H1 (cell line): ENCODE results near the gene ANGPTL2. TPM values are rescaled to one million over a fixed set of nuclear protein-coding genes. Genes with fewer than 3 reads are reported as not detected.

Source experiments
- CTCF ChIA-PET: fragments of 300-600 bp; sonication (Branson Sonifier 250); formaldehyde crosslinking; loops from one replicate; lab custom pipeline; 2021; ENCODE audit not compliant: partially characterized antibody; lab: Charles Lee
- POLR2A ChIA-PET: fragments of 300-600 bp; sonication (Branson Sonifier 250); formaldehyde crosslinking; loops from one replicate; lab custom pipeline; 2021; ENCODE audit warnings: inconsistent platforms; ENCODE audit not compliant: partially characterized antibody; lab: Charles Lee
- DNase-seq, 2 experiments: peaks; one replicate each; pipeline versions ENCODE4 v3.0.0 to v3.0.0-alpha.2; 2010 to 2022; ENCODE audit warnings: low spot score in 2 of 2, low read depth in 1 of 2, mixed read lengths in 1 of 2
- FAIRE-seq: peaks from 2 replicates; lab custom pipeline; 2011; peaks lifted over from hg19 to GRCh38; lab: Jason Lieb, UNC
- H2AFZ ChIP-seq: 2 replicates; pipeline ENCODE4 v1.8.1; 2012; ENCODE audit warnings: low read length, inconsistent platforms
- H2AK5ac ChIP-seq: 2 replicates; pipeline ENCODE4 v1.6.1; 2013; ENCODE audit warnings: low read depth, low read length
- H2BK120ac ChIP-seq: replicated peaks from 2 replicates; pipeline ENCODE3; 2013; ENCODE audit warnings: low read depth, low read length, inconsistent platforms
- H2BK12ac ChIP-seq: 2 replicates; pipeline ENCODE4 v1.6.1; 2013; ENCODE audit warnings: low read depth, low read length
- H2BK15ac ChIP-seq: 2 replicates; pipeline ENCODE4 v1.6.1; 2013; ENCODE audit warnings: low read length
- H2BK20ac ChIP-seq: 2 replicates; pipeline ENCODE4 v1.6.1; 2013; ENCODE audit warnings: low read length
- H2BK5ac ChIP-seq: 2 replicates; pipeline ENCODE4 v1.6.1; 2013; ENCODE audit warnings: low read depth, low read length
- H3K14ac ChIP-seq: 2 replicates; pipeline ENCODE4 v1.6.1; 2013; ENCODE audit warnings: inconsistent platforms; ENCODE audit not compliant: insufficient read length
- H3K18ac ChIP-seq: 2 replicates; pipeline ENCODE4 v1.6.1; 2013; ENCODE audit warnings: low read length; ENCODE audit errors: extremely low read depth
- H3K23ac ChIP-seq: 2 replicates; pipeline ENCODE4 v1.6.1; 2013; ENCODE audit warnings: inconsistent platforms; ENCODE audit not compliant: insufficient read length
- H3K23me2 ChIP-seq: 2 replicates; pipeline ENCODE4 v1.6.1; 2013; ENCODE audit warnings: low read depth, low read length
- H3K27ac ChIP-seq: 2 replicates; pipeline ENCODE4 v1.6.1; 2011; ENCODE audit warnings: low read depth, low read length, inconsistent platforms
- H3K27me3 ChIP-seq, 4 experiments: replicated peaks in 1 of 4; 1 replicate in 1 of 4; 2 replicates in 3 of 4; pipeline versions ENCODE4 v1.6.1 to v1.8.1; 2011 to 2013; ENCODE audit warnings: low read length in 3 of 4, mild to moderate bottlenecking in 3 of 4, inconsistent platforms in 2 of 4, mixed read lengths in 2 of 4, moderate library complexity in 1 of 4; ENCODE audit not compliant: control insufficient read depth in 3 of 4, insufficient read depth in 3 of 4; ENCODE audit errors: extremely low read depth in 1 of 4
- H3K36me3 ChIP-seq, 4 experiments: 2 replicates each; pipeline versions ENCODE4 v1.6.1 to v1.8.1; 2011 to 2013; ENCODE audit warnings: mild to moderate bottlenecking in 4 of 4, low read length in 3 of 4, moderate library complexity in 2 of 4, control low read depth in 1 of 4, inconsistent platforms in 1 of 4; ENCODE audit not compliant: insufficient read depth in 4 of 4, control insufficient read depth in 2 of 4
- H3K4ac ChIP-seq: replicated peaks from 2 replicates; pipeline ENCODE3; 2013; ENCODE audit warnings: low read length, low read depth, mixed read lengths, inconsistent platforms; ENCODE audit not compliant: insufficient read length
- H3K4me1 ChIP-seq, 4 experiments: replicated peaks in 1 of 4; 1 replicate in 1 of 4; 2 replicates in 3 of 4; pipeline versions ENCODE4 v1.6.1 to v1.8.1; 2011 to 2013; ENCODE audit warnings: low read length in 3 of 4, inconsistent platforms in 2 of 4, mixed read lengths in 1 of 4; ENCODE audit not compliant: insufficient read depth in 4 of 4, control insufficient read depth in 3 of 4
- H3K4me2 ChIP-seq, 2 experiments: 2 replicates each; pipeline versions ENCODE4 v1.6.1 to v1.8.1; 2011 to 2013; ENCODE audit warnings: low read depth in 2 of 2, low read length in 2 of 2, control low read depth in 1 of 2, inconsistent platforms in 1 of 2, mild to moderate bottlenecking in 1 of 2; ENCODE audit not compliant: insufficient read depth in 1 of 2
- H3K4me3 ChIP-seq, 4 experiments: fragments of 200-600, 300-600 bp in 1 of 4; sonication (generic), shearing (Covaris generic), sonication (Bioruptor Twin) in 1 of 4; 2 replicates each; pipeline versions ENCODE4 v1.5.1 to v1.8.1; 2011 to 2016; ENCODE audit warnings: low read length in 4 of 4, low read depth in 3 of 4, control low read depth in 2 of 4, inconsistent platforms in 2 of 4, mild to moderate bottlenecking in 2 of 4, mixed read lengths in 1 of 4, moderate library complexity in 1 of 4; ENCODE audit not compliant: insufficient read depth in 2 of 4; ENCODE audit errors: extremely low read depth in 1 of 4
- H3K56ac ChIP-seq: replicated peaks from 2 replicates; pipeline ENCODE3; 2013; ENCODE audit warnings: low read depth, mild to moderate bottlenecking, mixed read lengths, low read length, inconsistent platforms; ENCODE audit not compliant: insufficient read length
- H3K79me1 ChIP-seq: 2 replicates; pipeline ENCODE4 v1.6.1; 2013; ENCODE audit warnings: low read depth, low read length, control low read depth
- H3K79me2 ChIP-seq, 2 experiments: 2 replicates each; pipeline versions ENCODE4 v1.6.1 to v1.8.1; 2012 to 2013; ENCODE audit warnings: low read length in 2 of 2, mild to moderate bottlenecking in 2 of 2, inconsistent platforms in 1 of 2; ENCODE audit not compliant: insufficient read depth in 2 of 2, control insufficient read depth in 1 of 2
- H3K9ac ChIP-seq, 4 experiments: replicated peaks in 1 of 4; 1 replicate in 1 of 4; 2 replicates in 3 of 4; pipeline versions ENCODE4 v1.6.1 to v1.8.1; 2011 to 2013; ENCODE audit warnings: low read depth in 3 of 4, low read length in 3 of 4, control low read depth in 2 of 4, mild to moderate bottlenecking in 2 of 4, moderate library complexity in 2 of 4, inconsistent platforms in 1 of 4; ENCODE audit errors: extremely low read depth in 1 of 4
- H3K9me3 ChIP-seq, 2 experiments: 2 replicates each; pipeline versions ENCODE4 v1.6.1 to v1.8.1; 2012 to 2013; ENCODE audit warnings: mild to moderate bottlenecking in 2 of 2, moderate library complexity in 2 of 2, control low read depth in 1 of 2, inconsistent platforms in 1 of 2, low read depth in 1 of 2, low read length in 1 of 2, mixed read lengths in 1 of 2; ENCODE audit not compliant: insufficient read depth in 2 of 2
- H4K20me1 ChIP-seq, 2 experiments: replicated peaks in 1 of 2; 2 replicates each; pipeline versions ENCODE3 to v1.8.1; 2011 to 2013; ENCODE audit warnings: inconsistent platforms in 2 of 2, low read length in 2 of 2, mild to moderate bottlenecking in 1 of 2; ENCODE audit not compliant: insufficient read depth in 2 of 2, control insufficient read depth in 1 of 2
- H4K5ac ChIP-seq: 2 replicates; pipeline ENCODE4 v1.6.1; 2013; ENCODE audit warnings: low read length, low read depth, mixed read lengths, inconsistent platforms; ENCODE audit not compliant: insufficient read length
- H4K8ac ChIP-seq: 2 replicates; pipeline ENCODE4 v1.8.0; 2013; ENCODE audit warnings: mild to moderate bottlenecking, moderate library complexity, low read length, inconsistent platforms; ENCODE audit not compliant: insufficient read depth; ENCODE audit errors: extremely low read depth
- H4K91ac ChIP-seq: replicated peaks from 2 replicates; pipeline ENCODE3; 2013; ENCODE audit warnings: low read length, mixed read lengths, inconsistent platforms; ENCODE audit not compliant: insufficient read length
- BACH1 ChIP-seq: IDR thresholded peaks from 2 replicates; pipeline ENCODE4 v1.6.1; 2012; ENCODE audit warnings: low read length, improper control_type of control experiment
- BCL11A ChIP-seq, 2 experiments: IDR thresholded peaks; one replicate each; pipeline ENCODE4 v1.6.1; 2011; ENCODE audit warnings: low read depth in 2 of 2, low read length in 2 of 2, mild to moderate bottlenecking in 2 of 2
- CHD2 ChIP-seq: IDR thresholded peaks from 2 replicates; pipeline ENCODE4 v1.6.1; 2012; ENCODE audit warnings: low read length, improper control_type of control experiment
- CTBP2 ChIP-seq: IDR thresholded peaks from 2 replicates; pipeline ENCODE4 v1.7.0; 2011; ENCODE audit warnings: borderline replicate concordance, mild to moderate bottlenecking, moderate library complexity, mixed read lengths, low read length; ENCODE audit not compliant: insufficient read depth, insufficient read length
- KDM5A ChIP-seq: fragments of 200-600 bp; IDR thresholded peaks from 2 replicates; pipeline ENCODE4 v1.7.1; 2012; ENCODE audit warnings: mild to moderate bottlenecking, low read length, inconsistent platforms, mixed read lengths
- MAX ChIP-seq: IDR thresholded peaks from 2 replicates; pipeline ENCODE4 v1.6.1; 2012; ENCODE audit warnings: inconsistent platforms
- NRF1 ChIP-seq: IDR thresholded peaks from 2 replicates; pipeline ENCODE4 v1.6.1; 2011; ENCODE audit warnings: mild to moderate bottlenecking, low read depth, low read length, improper control_type of control experiment
- RFX5 ChIP-seq: IDR thresholded peaks from 2 replicates; pipeline ENCODE4 v1.6.1; 2011; ENCODE audit warnings: low read depth, low read length, improper control_type of control experiment, borderline replicate concordance
- RNF2 ChIP-seq: fragments of 200-900, 300-1000 bp; sonication (generic); IDR thresholded peaks from 2 replicates; pipeline ENCODE4 v1.7.1; 2016; ENCODE audit warnings: borderline replicate concordance, low read depth, mild to moderate bottlenecking, antibody characterized with exemption, low read length; ENCODE audit not compliant: poor library complexity, severe bottlenecking; ENCODE audit errors: missing control alignments
- SIX5 ChIP-seq: IDR thresholded peaks from 2 replicates; pipeline ENCODE4 v1.6.1; 2011; ENCODE audit warnings: mild to moderate bottlenecking, low read depth, low read length
- ZNF274 ChIP-seq: IDR thresholded peaks from 2 replicates; pipeline ENCODE4 v1.7.0; 2012; ENCODE audit warnings: low read length, borderline replicate concordance; ENCODE audit errors: extremely low read depth
- WGBS, 2 experiments: shearing (Covaris generic) in 1 of 2; methylation state at CpG; one replicate each; pipeline versions ENCODE4 v1.1.6 to v1.1.7; 2013 to 2015; ENCODE audit warnings: low lambda C conversion rate in 2 of 2, mixed read lengths in 2 of 2, inconsistent platforms in 1 of 2, low coverage in 1 of 2, missing lambda C conversion rate in 1 of 2; ENCODE audit not compliant: insufficient replicate concordance in 2 of 2, insufficient coverage in 1 of 2, insufficient read length in 1 of 2; ENCODE audit errors: extremely low coverage in 1 of 2, missing lambda C conversion rate in 1 of 2; 5-methylcytosine and 5-hydroxymethylcytosine counted together
- polyA plus RNA-seq, 7 experiments: library from polyadenylated mRNA; depleted of rRNA in 3 of 7; stranded (reverse) in 5 of 7; unstranded in 2 of 7; fragments of >200 nt in 5 of 7; fragments of 200-250 nt in 2 of 7; gene quantifications; 1 replicate in 5 of 7; 2 replicates in 1 of 7; 4 replicates in 1 of 7; pipeline versions ENCODE4 v1.2.1 to v1.2.3, GENCODE V29; 2011 to 2013; ENCODE audit warnings: missing spikeins in 2 of 7, mixed read lengths in 2 of 7
- total RNA-seq: library from RNA; stranded (reverse); fragmentation: NEBNext Ultra II Directional; extraction: Animal tissue kit (Norgen Biotek cat#: 25700); gene quantifications from 2 replicates; pipeline ENCODE4 v1.2.1, GENCODE V29; 2021

ANGPTL2 gene
- total and polyA plus RNA-seq, 2 of the 8 experiments (the other 6 are each of a cell fraction or from before 2014, with no cell fraction given) = 9.0 to 10.6 TPM

GRCh38 chr9:127142291-127142690 is 19.9 kb upstream of the ANGPTL2 start:
- peak overlapping the region; percentile 29 to 40; a peak in 3 of 4 replicates for H3K4me2 ChIP-seq
- H3K36me3 ChIP-seq = no peaks in the 10 kb centered on the region
- POLR2A ChIA-PET = no interaction called here
- H4K91ac ChIP-seq = no peak overlapping the region
- H3K79me1 ChIP-seq = no peaks in the 10 kb centered on the region
- H3K4me1 ChIP-seq = peaks cover 0 to 8% (median 6%) of the 10 kb centered on the region in 4 experiments; a peak in 5 of 7 replicates
- 80% methylated on average over 3 of the region's 3 CpGs; no CpG with 5 or more reads in 1 of the 2 experiments for WGBS, 2 experiments
- H2BK15ac ChIP-seq = 0 out of 2 replicates have a peak overlapping the region, but pooled peaks have one; percentile 65
- no peak overlapping the region for H2BK120ac ChIP-seq
- no peak overlapping the region for H4K5ac ChIP-seq
- no peak overlapping the region for H3K14ac ChIP-seq
- H2AFZ ChIP-seq = no peak overlapping the region
- no peaks in the 10 kb centered on the region for H3K9me3 ChIP-seq
- no peak overlapping the region for H3K23ac ChIP-seq
- no peaks in the 10 kb centered on the region for H4K20me1 ChIP-seq
- peak in 1 of 2 experiments; percentile 43 for DNase-seq
- CTCF ChIA-PET = interaction anchor here (1.2 to 1.3 kb wide), 2 partner anchors 177 to 228 kb away, joined by 3 to 4 read pairs; partner anchors contain the start of gene RALGPS1
- no peak overlapping the region for H3K4me3 ChIP-seq
- H3K27ac ChIP-seq = no peak overlapping the region
- TF ChIP-seq RFX5 (no peak), MAX (no peak), NRF1 (no peak), ZNF274 (no peak), CHD2 (no peak), BCL11A (IDR thresholded peaks at IDR 0.05; ENCODE audit: low read depth in 2 of 2, low read length in 2 of 2) (no peak), BACH1 (no peak), SIX5 (no peak), CTBP2 (no peak), KDM5A (no peak), RNF2 (no peak)
- TF ChIP-seq, all 59 proteins: peak for 0
- no peak overlapping the region for H2BK5ac ChIP-seq
- no peak overlapping the region for H2BK12ac ChIP-seq
- H2AK5ac ChIP-seq = no peak overlapping the region; the same call in 1 of the 2 replicates
- no peak for FAIRE-seq
- no peak overlapping the region; the same call in 1 of the 2 replicates for H3K18ac ChIP-seq
- no peaks in the 10 kb centered on the region for H3K23me2 ChIP-seq
- no peak overlapping the region for H4K8ac ChIP-seq
- no peak overlapping the region for H3K4ac ChIP-seq
- H2BK20ac ChIP-seq = no peak overlapping the region
- no peak overlapping the region for H3K9ac ChIP-seq
- no peaks in the 10 kb centered on the region for H3K27me3 ChIP-seq
- no peak overlapping the region for H3K56ac ChIP-seq
- H3K79me2 ChIP-seq = no peaks in the 10 kb centered on the region
